ENCODE measurements around the gene HOXD4.

Gene HOXD4

DNA sequence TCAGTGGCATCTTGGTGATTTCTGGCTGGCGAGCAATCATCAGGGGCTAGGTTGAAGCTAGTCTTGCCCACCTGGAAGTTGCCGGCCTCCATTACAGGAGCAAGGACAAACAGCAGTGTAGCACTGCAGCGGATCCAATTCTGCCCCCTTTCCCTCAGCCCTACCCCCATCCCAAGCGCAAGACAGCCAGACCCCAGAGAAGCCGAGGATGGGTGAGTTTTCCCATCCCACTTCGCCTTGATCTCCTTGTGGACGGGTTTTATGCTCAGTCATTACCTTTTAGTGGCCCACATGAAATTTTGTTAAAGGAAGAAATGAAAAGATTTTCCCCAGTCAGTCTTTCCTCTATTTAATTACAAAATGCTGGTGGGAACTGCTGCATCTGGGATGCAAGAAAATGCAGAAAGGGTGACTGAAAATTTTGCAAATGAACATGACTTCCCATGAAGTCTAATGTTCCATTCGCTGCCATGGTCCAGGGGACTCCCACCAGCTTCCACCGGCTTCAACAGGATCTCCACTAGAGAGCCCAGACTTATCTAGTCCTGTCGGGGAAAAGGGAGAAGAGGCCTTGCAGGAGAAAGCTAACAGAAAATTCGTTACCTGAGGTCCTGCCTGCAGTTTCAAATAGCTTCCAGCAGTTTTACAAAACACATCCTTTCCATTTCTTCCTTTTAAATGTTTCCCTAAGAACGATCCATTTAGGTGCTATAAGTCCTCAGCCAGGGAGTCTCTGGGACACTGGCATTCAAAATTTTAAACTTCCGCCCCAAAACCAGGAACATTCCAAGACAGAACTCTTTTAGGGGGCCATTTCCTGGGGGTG is 30.8 kb upstream of the HOXD4 start:
- DNase-seq (ENCODE audit: low read depth, low spot score) = no peak
- TF ChIP-seq, protein P1, sequence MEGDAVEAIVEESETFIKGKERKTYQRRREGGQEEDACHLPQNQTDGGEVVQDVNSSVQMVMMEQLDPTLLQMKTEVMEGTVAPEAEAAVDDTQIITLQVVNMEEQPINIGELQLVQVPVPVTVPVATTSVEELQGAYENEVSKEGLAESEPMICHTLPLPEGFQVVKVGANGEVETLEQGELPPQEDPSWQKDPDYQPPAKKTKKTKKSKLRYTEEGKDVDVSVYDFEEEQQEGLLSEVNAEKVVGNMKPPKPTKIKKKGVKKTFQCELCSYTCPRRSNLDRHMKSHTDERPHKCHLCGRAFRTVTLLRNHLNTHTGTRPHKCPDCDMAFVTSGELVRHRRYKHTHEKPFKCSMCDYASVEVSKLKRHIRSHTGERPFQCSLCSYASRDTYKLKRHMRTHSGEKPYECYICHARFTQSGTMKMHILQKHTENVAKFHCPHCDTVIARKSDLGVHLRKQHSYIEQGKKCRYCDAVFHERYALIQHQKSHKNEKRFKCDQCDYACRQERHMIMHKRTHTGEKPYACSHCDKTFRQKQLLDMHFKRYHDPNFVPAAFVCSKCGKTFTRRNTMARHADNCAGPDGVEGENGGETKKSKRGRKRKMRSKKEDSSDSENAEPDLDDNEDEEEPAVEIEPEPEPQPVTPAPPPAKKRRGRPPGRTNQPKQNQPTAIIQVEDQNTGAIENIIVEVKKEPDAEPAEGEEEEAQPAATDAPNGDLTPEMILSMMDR (IDR thresholded peaks at IDR 0.05; ENCODE audit: low read depth, low read length) = no peak
- H3K4me3 ChIP-seq (ENCODE audit: low read depth, low read length) = no peak overlapping the region
- in situ Hi-C loops (cut with HindIII; ENCODE audit: low sequenced_read_pairs) = no loop called here

DNA sequence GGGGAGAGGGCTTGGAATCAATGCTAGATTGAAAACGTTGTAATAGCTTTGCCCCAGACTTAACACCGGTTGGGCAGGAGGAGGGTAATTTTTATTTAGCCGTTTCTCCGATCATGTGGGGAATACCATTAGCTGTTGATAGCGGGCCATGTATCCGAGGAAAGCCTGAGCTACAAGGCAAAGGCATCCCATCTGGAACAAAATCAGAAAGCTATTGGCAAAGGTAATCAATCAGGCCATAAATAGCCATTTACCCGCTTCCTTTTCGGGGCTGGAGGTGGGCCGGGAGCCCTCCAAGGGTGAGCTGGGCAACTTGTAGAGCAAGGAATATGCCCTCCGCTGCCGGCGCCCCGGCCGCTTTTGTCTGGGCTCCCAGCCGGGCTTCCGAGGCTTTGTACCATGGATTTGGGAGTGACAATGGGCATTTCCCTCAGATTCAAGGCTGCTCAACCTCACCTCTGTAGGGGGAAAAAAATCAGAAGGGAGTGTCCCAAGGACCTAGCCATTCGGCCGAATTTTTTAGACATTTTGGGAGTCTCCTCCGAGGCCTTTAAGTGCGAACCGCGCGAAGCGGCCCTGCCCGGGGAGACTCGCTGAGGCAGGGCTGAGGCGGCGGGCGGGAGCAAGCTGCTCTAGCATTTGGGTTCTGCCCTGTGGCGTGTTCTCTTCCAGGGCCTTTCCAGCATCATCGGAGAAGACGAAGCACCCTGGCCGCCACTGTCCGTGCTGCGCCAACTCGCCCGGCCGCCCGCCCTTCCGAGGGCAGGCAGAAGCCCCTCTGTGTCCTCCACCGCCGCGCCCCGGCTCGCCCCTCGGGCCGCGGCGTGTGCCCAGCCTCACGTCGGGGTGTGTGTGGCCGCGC is 29.9 kb upstream of the HOXD4 start:
- TF ChIP-seq, protein P1 (IDR thresholded peaks at IDR 0.05; ENCODE audit: low read depth, low read length) = no peak
- DNase-seq (ENCODE audit: low read depth, low spot score) = no peak
- H3K4me3 ChIP-seq (ENCODE audit: low read depth, low read length) = no peak overlapping the region
- in situ Hi-C loops (cut with HindIII; ENCODE audit: low sequenced_read_pairs) = no loop called here

DNA sequence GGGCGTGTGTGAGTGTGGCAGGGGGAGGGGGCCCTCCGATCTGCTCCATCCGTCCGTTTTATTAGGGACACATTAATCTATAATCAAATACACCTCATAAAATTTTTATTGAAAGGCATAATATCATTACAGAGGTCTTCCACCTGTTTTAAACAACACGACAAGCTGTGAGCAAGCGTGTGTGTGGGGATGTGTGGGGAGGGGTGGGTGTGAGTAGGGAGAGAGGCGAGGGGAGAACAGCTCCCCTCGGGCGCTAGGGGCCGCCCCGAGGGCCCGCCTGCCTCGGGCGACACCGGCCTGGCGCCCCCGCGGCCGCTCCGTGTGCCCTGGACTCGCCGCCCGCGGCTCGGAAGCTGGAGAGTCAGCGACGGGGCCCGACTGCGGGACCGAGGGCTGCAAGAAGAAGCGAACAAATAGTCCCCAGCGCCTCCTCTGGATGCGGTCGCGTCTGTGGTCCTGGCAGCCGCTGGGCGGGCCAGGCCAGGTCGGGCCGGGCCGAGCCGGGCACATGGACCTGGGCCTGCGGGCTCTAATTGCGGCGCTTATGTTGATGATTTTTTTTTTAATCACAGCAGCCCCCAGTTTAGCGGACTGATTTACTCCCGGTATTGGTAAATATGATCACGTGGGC is 29.2 kb upstream of the HOXD4 start:
- DNase-seq (ENCODE audit: low read depth, low spot score) = peak; percentile 67
- in situ Hi-C loops (cut with HindIII; ENCODE audit: low sequenced_read_pairs) = no loop called here
- peak overlapping the region; percentile 25 for H3K4me3 ChIP-seq (ENCODE audit: low read depth, low read length)
- TF ChIP-seq, protein P1 (IDR thresholded peaks at IDR 0.05; ENCODE audit: low read depth, low read length) = no peak

DNA sequence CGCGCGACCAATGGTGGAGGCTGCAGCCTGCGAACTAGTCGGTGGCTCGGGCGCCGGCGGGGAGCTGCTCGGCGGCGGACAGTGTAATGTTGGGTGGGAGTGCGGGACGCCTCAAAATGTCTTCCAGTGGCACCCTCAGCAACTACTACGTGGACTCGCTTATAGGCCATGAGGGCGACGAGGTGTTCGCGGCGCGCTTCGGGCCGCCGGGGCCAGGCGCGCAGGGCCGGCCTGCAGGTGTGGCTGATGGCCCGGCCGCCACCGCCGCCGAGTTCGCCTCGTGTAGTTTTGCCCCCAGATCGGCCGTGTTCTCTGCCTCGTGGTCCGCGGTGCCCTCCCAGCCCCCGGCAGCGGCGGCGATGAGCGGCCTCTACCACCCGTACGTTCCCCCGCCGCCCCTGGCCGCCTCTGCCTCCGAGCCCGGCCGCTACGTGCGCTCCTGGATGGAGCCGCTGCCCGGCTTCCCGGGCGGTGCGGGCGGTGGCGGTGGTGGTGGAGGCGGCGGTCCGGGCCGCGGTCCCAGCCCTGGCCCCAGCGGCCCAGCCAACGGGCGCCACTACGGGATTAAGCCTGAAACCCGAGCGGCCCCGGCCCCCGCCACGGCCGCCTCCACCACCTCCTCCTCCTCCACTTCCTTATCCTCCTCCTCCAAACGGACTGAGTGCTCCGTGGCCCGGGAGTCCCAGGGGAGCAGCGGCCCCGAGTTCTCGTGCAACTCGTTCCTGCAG is 28.5 kb upstream of the HOXD4 start, which contains the start of gene HOXD9:
TSS of gene HOXD9 (plus strand) at position 37 of the 728 bp plus-strand sequence. CDS start at position 87, 50 bp downstream.
- TF ChIP-seq, protein P1 (IDR thresholded peaks at IDR 0.05; ENCODE audit: low read depth, low read length) = no peak
- in situ Hi-C loops (cut with HindIII; ENCODE audit: low sequenced_read_pairs) = no loop called here
- H3K4me3 ChIP-seq (ENCODE audit: low read depth, low read length) = peak within 1 kb of the TSS; percentile 28
- DNase-seq (ENCODE audit: low read depth, low spot score) = no peak

DNA sequence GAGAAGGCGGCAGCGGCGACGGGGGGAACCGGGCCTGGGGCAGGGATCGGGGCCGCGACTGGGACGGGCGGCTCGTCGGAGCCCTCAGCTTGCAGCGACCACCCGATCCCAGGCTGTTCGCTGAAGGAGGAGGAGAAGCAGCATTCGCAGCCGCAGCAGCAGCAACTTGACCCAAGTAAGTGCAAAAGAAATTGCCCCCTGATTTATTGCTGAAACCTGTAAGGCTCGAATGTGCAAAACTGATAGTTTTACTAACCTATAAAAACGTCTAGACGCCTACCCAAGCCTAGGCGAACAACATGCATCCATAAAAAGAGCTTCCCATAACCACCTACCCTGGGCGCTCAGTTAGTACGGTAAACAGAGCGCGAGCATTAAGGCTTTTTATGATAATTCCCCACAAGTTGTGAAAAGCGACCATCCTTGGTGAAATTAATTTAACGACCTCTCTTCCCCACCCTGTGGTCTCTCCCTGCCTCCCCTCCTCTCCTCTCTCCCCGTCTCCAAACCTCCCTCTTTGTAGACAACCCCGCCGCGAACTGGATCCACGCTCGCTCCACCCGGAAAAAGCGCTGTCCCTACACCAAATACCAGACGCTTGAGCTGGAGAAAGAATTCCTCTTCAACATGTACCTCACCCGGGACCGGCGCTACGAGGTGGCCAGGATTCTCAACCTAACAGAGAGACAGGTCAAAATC is 27.8 kb upstream of the HOXD4 start:
- in situ Hi-C loops (cut with HindIII; ENCODE audit: low sequenced_read_pairs) = no loop called here
- H3K4me3 ChIP-seq (ENCODE audit: low read depth, low read length) = peak overlapping the region; percentile 28
- TF ChIP-seq, protein P1 (IDR thresholded peaks at IDR 0.05; ENCODE audit: low read depth, low read length) = no peak
- DNase-seq (ENCODE audit: low read depth, low spot score) = no peak

Measured in astrocyte of the spinal cord (primary cell).